SH-SY5Y (cell line): ENCODE results near the gene ID1.

ENCODE experiments used
- GATA2 ChIP-seq: IDR thresholded peaks from 2 replicates; pipeline ENCODE4 v1.6.1; 2011; ENCODE audit warnings: mild to moderate bottlenecking, low read depth, low read length
- GATA3 ChIP-seq: IDR thresholded peaks from 2 replicates; pipeline ENCODE4 v1.6.1; 2011; ENCODE audit warnings: low read depth, mild to moderate bottlenecking, low read length, moderate library complexity

- TF ChIP-seq GATA3 (no peak), GATA2 (no peak)
Measured at GRCh38 chr20:31560746-31561598, 44.1 kb upstream of the ID1 start.
